Stomach (tissue), 9 donors: ENCODE data around the gene STAMBPL1. TPM values are rescaled to one million over a fixed set of nuclear protein-coding genes. Genes with fewer than 3 reads are reported as not detected.

Experiments used
- DNase-seq, 2 donors: peaks; one replicate each; pipeline versions ENCODE4 v3.0.0 to v3.0.0-alpha.2; 2013 to 2019
- H3K27ac ChIP-seq, 5 donors: fragments of 200-600 bp in 4 of 5; sonication (generic) in 4 of 5; one replicate each; pipeline ENCODE4 v1.5.1; 2013 to 2019; ENCODE audit warnings: mild to moderate bottlenecking in 1 of 5, moderate library complexity in 1 of 5
- H3K27me3 ChIP-seq, 3 donors: fragments of 200-600 bp; sonication (generic); one replicate each; pipeline ENCODE4 v1.5.1; 2017 to 2019; ENCODE audit warnings: mixed run types in 1 of 3
- H3K36me3 ChIP-seq, 4 donors: fragments of 200-600 bp; sonication (generic); 1 replicate in 3 of 4; 2 replicates in 1 of 4; pipeline ENCODE4 v1.5.1; 2016 to 2019
- H3K4me1 ChIP-seq, 4 donors: fragments of 200-600 bp; sonication (generic); one replicate each; pipeline ENCODE4 v1.5.1; 2016 to 2019
- H3K4me3 ChIP-seq, 4 donors: fragments of 200-600 bp; sonication (generic) in 3 of 4; one replicate each; pipeline ENCODE4 v1.5.1; 2016 to 2019; ENCODE audit warnings: mild to moderate bottlenecking in 1 of 4
- H3K9me3 ChIP-seq, 4 donors: fragments of 200-600 bp; sonication (generic); one replicate each; pipeline ENCODE4 v1.5.1; 2016 to 2019
- EP300 ChIP-seq: sonication (generic); formaldehyde crosslinking; IDR thresholded peaks from one replicate; pipeline ENCODE4 v1.6.1; 2017; ENCODE audit warnings: antibody characterized with exemption
- POLR2A ChIP-seq, 4 donors: fragments of 450-650 bp; IDR thresholded peaks; one replicate each; pipeline ENCODE4 v1.6.1; 2016; ENCODE audit warnings: antibody characterized with exemption in 4 of 4, control low read depth in 2 of 4, mild to moderate bottlenecking in 1 of 4, moderate library complexity in 1 of 4
- POLR2AphosphoS5 ChIP-seq, 3 donors: sonication (generic); formaldehyde crosslinking; IDR thresholded peaks; one replicate each; pipeline ENCODE4 v1.6.1; 2016; ENCODE audit warnings: antibody characterized with exemption in 3 of 3
- WGBS, 5 donors: extraction: QIAGEN DNeasy Blood & Tissue Kit in 3 of 5; methylation state at CpG; one replicate each; pipeline versions ENCODE4 v1.1.5 to v1.1.7; 2013 to 2018; 5-methylcytosine and 5-hydroxymethylcytosine counted together
- intact Hi-C: fragments of 100-400 bp; cut with DNase I; formaldehyde crosslinking; loops from one replicate; pipeline ENCODE4 v1.15.1; 2023; ENCODE audit warnings: low total_unique reads
- polyA plus RNA-seq, 3 donors: library from polyadenylated mRNA; stranded (reverse); fragments of 200-250 nt; gene quantifications; one replicate each; pipeline ENCODE4 v1.2.3, GENCODE V29; 2013
- total RNA-seq, 5 donors: library from RNA; depleted of rRNA; stranded (reverse); fragments of >200 nt; gene quantifications; one replicate each; pipeline versions ENCODE4 v1.1.0 to v1.2.3, GENCODE V29; 2014 to 2016
- TF ChIP-seq, protein P1 (sequence below), 7 experiments: fragments of 450-650 bp in 4 of 7; fragments of 200-600 bp in 3 of 7; sonication (generic) in 3 of 7; IDR thresholded peaks; one replicate each; pipeline ENCODE4 v1.5.1; 2016 to 2019; ENCODE audit warnings: antibody characterized with exemption in 7 of 7, control low read depth in 2 of 7, mild to moderate bottlenecking in 1 of 7
- donor health status: healthy with polysubstance abuse.
- donor health status: Bipolar disorder and iron deficiency.
- donor health status: healthy.

Gene STAMBPL1
- total and polyA plus RNA-seq, 8 donors, result 3.2 to 40.8 (median 8.4) TPM

DNA sequence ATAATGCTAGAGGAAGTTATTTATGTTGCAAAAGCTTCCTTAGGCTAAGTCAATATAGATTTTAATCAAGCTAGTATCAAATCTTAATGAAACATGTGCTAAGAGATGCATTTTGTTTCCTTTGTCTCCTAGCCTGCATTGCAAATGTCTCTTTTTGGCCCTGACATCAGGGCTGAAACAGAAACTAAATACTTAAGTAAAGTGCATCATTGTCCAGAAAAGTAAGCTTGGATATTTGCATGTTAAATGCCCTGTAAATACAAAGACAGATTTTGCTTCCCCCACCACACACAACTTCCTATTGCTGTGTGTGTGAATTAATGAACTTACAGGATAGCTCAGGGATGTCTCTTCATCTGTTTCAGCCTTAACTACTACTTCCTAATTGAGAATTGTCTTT lies 10.0 kb upstream of the STAMBPL1 start:
- DNase-seq, result no peak
- H3K4me1 ChIP-seq, result peaks cover 0 to 5% (median 0%) of the 10 kb centered on the region in 4 donors
- TF ChIP-seq, protein P1, sequence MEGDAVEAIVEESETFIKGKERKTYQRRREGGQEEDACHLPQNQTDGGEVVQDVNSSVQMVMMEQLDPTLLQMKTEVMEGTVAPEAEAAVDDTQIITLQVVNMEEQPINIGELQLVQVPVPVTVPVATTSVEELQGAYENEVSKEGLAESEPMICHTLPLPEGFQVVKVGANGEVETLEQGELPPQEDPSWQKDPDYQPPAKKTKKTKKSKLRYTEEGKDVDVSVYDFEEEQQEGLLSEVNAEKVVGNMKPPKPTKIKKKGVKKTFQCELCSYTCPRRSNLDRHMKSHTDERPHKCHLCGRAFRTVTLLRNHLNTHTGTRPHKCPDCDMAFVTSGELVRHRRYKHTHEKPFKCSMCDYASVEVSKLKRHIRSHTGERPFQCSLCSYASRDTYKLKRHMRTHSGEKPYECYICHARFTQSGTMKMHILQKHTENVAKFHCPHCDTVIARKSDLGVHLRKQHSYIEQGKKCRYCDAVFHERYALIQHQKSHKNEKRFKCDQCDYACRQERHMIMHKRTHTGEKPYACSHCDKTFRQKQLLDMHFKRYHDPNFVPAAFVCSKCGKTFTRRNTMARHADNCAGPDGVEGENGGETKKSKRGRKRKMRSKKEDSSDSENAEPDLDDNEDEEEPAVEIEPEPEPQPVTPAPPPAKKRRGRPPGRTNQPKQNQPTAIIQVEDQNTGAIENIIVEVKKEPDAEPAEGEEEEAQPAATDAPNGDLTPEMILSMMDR (IDR thresholded peaks at IDR 0.05), result no peak
- no peak for TF ChIP-seq POLR2A (IDR thresholded peaks at IDR 0.05)
- no peak for TF ChIP-seq POLR2AphosphoS5 (IDR thresholded peaks at IDR 0.05)
- no peak for TF ChIP-seq EP300

DNA sequence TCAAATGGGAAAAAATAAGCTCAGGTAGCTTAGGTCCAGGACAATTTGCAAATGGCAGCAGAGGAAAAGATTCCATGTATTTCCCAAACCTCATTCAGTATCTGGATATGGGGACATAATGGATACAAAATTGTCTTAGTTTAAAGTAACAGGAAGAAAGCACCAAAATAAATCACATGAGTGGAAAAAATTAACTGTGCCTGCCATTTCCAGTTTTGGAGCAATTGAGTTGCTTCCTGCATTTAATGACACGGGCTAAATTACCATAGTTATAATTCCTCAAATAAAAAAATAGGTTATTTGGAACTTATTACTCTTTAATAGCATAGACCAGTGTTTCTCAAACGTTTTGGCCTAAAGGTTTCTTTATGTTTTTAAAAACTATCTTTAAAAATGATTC lies 6.3 kb upstream of the STAMBPL1 start:
- WGBS, 5 donors, result 53 to 78% (median 68%) methylated on average over 2 of the region's 2 CpGs
- TF ChIP-seq, protein P1 (IDR thresholded peaks at IDR 0.05), result no peak
- no peak for TF ChIP-seq POLR2AphosphoS5 (IDR thresholded peaks at IDR 0.05)
- TF ChIP-seq EP300, result no peak
- no peak for TF ChIP-seq POLR2A (IDR thresholded peaks at IDR 0.05)
- no peak overlapping the region for H3K27ac ChIP-seq
- H3K27me3 ChIP-seq, result no peaks in the 10 kb centered on the region
- H3K4me3 ChIP-seq, result no peak overlapping the region
- H3K36me3 ChIP-seq, result no peaks in the 10 kb centered on the region
- H3K4me1 ChIP-seq, result no peaks in the 10 kb centered on the region
- no peaks in the 10 kb centered on the region for H3K9me3 ChIP-seq
- DNase-seq, result no peak
- intact Hi-C loops, result no loop called here

More for the DNA sequence above, 10.0 kb upstream of the STAMBPL1 start:
- no peak overlapping the region for H3K27ac ChIP-seq
- no peaks in the 10 kb centered on the region for H3K9me3 ChIP-seq
- no peaks in the 10 kb centered on the region for H3K36me3 ChIP-seq
- intact Hi-C loops, result no loop called here
- H3K4me3 ChIP-seq, result no peak overlapping the region
- no peaks in the 10 kb centered on the region for H3K27me3 ChIP-seq

DNA sequence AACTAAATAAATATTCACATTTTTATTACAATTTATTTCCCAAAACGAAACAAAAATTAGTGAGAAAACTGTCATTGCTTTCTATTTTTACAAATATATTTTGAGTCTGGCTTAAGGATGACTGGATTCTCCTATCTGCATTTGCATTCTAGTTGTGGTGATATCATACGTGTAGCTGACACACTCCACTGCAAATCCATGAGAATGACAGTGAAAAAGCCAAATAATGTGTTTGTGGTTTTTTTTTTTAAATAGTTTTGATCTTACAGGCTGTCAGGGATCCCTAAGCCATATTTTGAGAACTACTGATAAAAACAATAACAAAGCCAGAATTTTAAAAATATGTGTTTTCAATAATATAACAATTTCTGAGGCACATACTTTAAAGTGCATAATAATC lies 5.8 kb upstream of the STAMBPL1 start:
- TF ChIP-seq, protein P1 (IDR thresholded peaks at IDR 0.05), result no peak
- TF ChIP-seq POLR2AphosphoS5 (IDR thresholded peaks at IDR 0.05) (no peak), POLR2A (IDR thresholded peaks at IDR 0.05) (no peak), EP300 (no peak)
- H3K4me1 ChIP-seq, result peaks cover 0 to 5% (median 4%) of the 10 kb centered on the region in 4 donors
- intact Hi-C loops, result no loop called here
- 78 to 92% (median 91%) methylated on average over 2 of the region's 2 CpGs for WGBS, 5 donors
- no peaks in the 10 kb centered on the region for H3K36me3 ChIP-seq
- no peak overlapping the region for H3K27ac ChIP-seq
- no peaks in the 10 kb centered on the region for H3K9me3 ChIP-seq
- no peaks in the 10 kb centered on the region for H3K27me3 ChIP-seq
- DNase-seq, result no peak
- no peak overlapping the region for H3K4me3 ChIP-seq

DNA sequence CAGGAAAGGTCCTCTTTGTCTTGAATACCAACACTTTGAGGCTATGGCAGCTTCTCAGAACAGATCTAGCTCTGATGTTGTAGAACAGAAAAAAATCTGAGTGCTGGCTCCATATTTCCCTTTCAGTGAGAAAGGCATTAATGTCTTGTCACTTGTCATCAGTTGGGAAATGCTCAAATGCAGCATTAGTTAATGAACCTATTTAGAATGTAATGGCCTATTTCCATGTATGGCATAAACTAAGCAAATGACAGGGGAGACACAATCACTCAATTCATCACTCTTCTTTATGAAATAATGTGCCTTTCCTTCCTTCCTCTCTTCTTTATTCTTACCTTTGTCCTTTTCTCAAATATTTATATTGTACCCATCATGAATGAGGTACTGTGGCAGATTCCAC lies 5.0 kb upstream of the STAMBPL1 start:
- Histone ChIP-seq H3K4me3 (no peak overlapping the region), H3K4me1 (peaks cover 0 to 13% (median 10%) of the 10 kb centered on the region in 4 donors), H3K27ac (no peak overlapping the region), H3K27me3 (no peaks in the 10 kb centered on the region), H3K9me3 (no peaks in the 10 kb centered on the region), H3K36me3 (no peaks in the 10 kb centered on the region)
- DNase-seq, result no peak
- no peak for TF ChIP-seq POLR2AphosphoS5 (IDR thresholded peaks at IDR 0.05)
- TF ChIP-seq POLR2A (IDR thresholded peaks at IDR 0.05), result no peak
- TF ChIP-seq EP300, result no peak
- intact Hi-C loops, result no loop called here

- Histone ChIP-seq H3K27ac (no peak overlapping the region), H3K36me3 (no peaks in the 10 kb centered on the region), H3K9me3 (no peaks in the 10 kb centered on the region), H3K4me1 (peaks cover 8 to 28% (median 19%) of the 10 kb centered on the region in 4 donors), H3K27me3 (no peaks in the 10 kb centered on the region), H3K4me3 (no peak overlapping the region)
- DNase-seq, result no peak
- TF ChIP-seq POLR2A (IDR thresholded peaks at IDR 0.05) (no peak), EP300 (no peak), POLR2AphosphoS5 (IDR thresholded peaks at IDR 0.05) (no peak)
- TF ChIP-seq, protein P1 (IDR thresholded peaks at IDR 0.05), result no peak
- intact Hi-C loops, result no loop called here
- WGBS, 5 donors, result 83 to 95% (median 90%) methylated on average over 6 of the region's 6 CpGs
Observed at GRCh38 chr10:88877298-88877697, 2.7 kb upstream of the STAMBPL1 start.
